ENCODE measurements around the gene SPPL3.

DNA sequence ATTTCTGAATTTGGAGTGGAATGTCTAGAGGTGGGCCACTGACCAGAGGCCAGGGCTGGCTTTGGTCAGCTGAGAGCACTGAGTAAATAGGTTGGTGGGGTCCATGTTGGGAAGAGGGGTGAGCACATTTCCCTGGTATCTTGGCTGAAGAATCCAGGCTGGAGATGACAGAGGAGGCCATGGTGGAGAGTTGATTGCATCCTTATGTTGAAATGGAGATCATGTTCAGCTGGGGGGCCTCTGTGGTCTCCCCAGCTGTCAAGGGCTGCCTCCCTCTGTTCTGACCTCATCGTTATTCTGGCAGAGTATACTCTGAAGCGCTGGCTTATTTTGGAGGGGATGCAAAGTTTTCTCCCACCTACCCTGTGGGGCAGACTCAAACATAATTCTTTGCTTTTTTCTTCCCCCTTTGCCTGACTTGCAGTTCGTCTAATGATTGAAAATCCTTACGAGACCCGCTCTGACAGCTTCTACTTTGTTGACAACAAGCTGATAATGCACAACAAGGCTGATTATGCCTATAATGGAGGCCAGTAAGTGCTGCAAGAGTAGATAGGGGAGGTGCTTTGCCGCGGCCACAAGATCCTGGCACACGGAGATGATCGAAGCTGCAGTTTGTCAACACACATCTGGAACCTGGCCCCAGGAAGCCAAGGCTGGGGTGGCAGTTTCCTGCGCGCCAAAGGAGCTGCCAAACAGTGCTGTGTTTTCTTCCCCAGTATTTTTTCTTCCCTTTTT, 184.5 kb downstream of the SPPL3 start:
- TF ChIP-seq CTCF (conservative IDR thresholded peaks at IDR 0.05 in 1 of 2, IDR thresholded peaks at IDR 0.05 in 1 of 2; ENCODE audit: extremely low read depth in 1 of 2, insufficient read depth in 1 of 2, low read depth in 1 of 2, low read length in 2 of 2) (no peak), EZH2 (IDR thresholded peaks at IDR 0.05; ENCODE audit: borderline replicate concordance, low read length) (no peak)

Measured in mammary epithelial cell (primary cell).